ENCODE data around the gene LCLAT1. TPM values are rescaled to one million over a fixed set of nuclear protein-coding genes. Genes with fewer than 3 reads are reported as not detected.

The LCLAT1 gene
- total RNA-seq, 2 donors from 2014 or later: 30.2 to 34.2 TPM

DNA sequence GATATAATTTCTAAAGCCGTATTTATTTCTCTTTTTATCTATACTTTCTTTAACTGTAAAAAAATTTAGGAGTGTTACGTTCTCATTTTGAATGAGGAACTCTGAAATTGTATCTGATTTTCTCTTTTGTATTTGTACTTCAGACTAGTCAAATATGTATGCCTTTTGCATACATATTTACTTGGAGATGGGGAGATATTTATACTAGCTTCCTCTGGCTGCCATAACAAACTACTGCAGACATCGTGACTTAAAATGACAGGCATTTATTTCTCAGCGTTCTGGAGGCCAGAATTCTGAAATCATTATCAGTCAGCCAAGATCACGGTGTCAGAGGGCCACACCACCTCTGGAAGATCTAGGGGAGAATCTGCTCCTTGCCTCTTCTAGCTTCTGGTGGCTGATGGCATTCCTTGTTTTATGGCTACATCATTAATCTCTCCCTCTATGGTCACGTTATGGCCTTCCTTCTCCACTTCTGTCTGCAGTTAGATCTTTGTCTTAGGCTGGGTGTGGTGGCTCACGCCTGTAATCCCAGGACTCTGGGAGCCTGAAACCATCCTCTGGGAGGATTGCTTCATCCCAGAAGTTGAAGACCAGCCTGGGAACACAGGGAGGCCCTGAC is 8.2 kb downstream of the LCLAT1 start:
- no peak overlapping the region for H3K27ac Mint-ChIP-seq
- no peak overlapping the region for H3K9ac ChIP-seq (ENCODE audit: extremely low read depth, low read length, poor library complexity, severe bottlenecking)
- TF ChIP-seq, protein P1, sequence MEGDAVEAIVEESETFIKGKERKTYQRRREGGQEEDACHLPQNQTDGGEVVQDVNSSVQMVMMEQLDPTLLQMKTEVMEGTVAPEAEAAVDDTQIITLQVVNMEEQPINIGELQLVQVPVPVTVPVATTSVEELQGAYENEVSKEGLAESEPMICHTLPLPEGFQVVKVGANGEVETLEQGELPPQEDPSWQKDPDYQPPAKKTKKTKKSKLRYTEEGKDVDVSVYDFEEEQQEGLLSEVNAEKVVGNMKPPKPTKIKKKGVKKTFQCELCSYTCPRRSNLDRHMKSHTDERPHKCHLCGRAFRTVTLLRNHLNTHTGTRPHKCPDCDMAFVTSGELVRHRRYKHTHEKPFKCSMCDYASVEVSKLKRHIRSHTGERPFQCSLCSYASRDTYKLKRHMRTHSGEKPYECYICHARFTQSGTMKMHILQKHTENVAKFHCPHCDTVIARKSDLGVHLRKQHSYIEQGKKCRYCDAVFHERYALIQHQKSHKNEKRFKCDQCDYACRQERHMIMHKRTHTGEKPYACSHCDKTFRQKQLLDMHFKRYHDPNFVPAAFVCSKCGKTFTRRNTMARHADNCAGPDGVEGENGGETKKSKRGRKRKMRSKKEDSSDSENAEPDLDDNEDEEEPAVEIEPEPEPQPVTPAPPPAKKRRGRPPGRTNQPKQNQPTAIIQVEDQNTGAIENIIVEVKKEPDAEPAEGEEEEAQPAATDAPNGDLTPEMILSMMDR (conservative IDR thresholded peaks at IDR 0.05): no peak
- WGBS, 2 experiments (ENCODE audit: insufficient coverage in 1 of 2, insufficient read length in 1 of 2): 81 to 95% methylated on average over 4 to 6 of the region's 7 CpGs
- no peaks in the 10 kb centered on the region for H3K36me3 Mint-ChIP-seq (ENCODE audit: low read depth)
- H3K4me3 Mint-ChIP-seq: no peak overlapping the region
- no peaks in the 10 kb centered on the region for H3K27me3 ChIP-seq (ENCODE audit: control insufficient read depth, insufficient read depth, low read length, poor library complexity, severe bottlenecking)
- H3K4me1 Mint-ChIP-seq: peaks cover 49% of the 10 kb centered on the region
- no peak overlapping the region for H3K27ac ChIP-seq (ENCODE audit: low read depth, low read length)
- H3K27me3 Mint-ChIP-seq (ENCODE audit: insufficient read depth): no peaks in the 10 kb centered on the region
- peaks cover 3% of the 10 kb centered on the region for H3K36me3 ChIP-seq (ENCODE audit: control insufficient read depth, insufficient read depth, low read length)
- no peaks in the 10 kb centered on the region for H3K9me3 ChIP-seq (ENCODE audit: control insufficient read depth, low read length)
- DNase-seq: no peak
- H3K9me3 Mint-ChIP-seq: no peaks in the 10 kb centered on the region
- no peak overlapping the region for H3K4me3 ChIP-seq (ENCODE audit: low read length)
- peaks cover 3% of the 10 kb centered on the region for H3K4me1 ChIP-seq (ENCODE audit: control insufficient read depth, insufficient read depth, low read length)

DNA sequence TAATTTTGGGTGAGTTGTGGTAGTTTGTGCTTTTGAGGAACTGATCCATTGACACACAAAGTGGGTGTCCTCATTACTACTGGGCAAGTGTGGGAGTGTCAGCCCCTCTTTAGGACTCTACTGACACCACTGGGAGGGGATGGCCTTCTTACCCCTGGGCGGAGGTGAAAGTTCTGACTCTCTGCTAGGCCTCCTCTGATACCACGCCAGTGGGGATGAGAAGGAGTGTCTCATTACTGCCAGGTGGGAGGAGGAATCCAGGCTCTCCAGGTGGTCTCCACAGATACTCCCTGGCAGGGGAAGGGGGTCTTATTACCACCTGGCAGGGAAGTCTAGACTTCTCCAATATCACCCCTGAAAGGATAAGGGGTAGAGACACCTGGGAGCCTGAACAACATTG is 9.1 kb downstream of the LCLAT1 start:
- WGBS, 2 experiments (ENCODE audit: insufficient coverage in 1 of 2, insufficient read length in 1 of 2): 91% methylated on average over 2 of the region's 2 CpGs; no CpG with 5 or more reads in 1 of the 2 experiments
- H3K9me3 Mint-ChIP-seq: no peaks in the 10 kb centered on the region
- no peak overlapping the region for H3K27ac ChIP-seq (ENCODE audit: low read depth, low read length)
- H3K4me1 ChIP-seq (ENCODE audit: control insufficient read depth, insufficient read depth, low read length): peaks cover 3% of the 10 kb centered on the region
- H3K4me3 ChIP-seq (ENCODE audit: low read length): no peak overlapping the region
- H3K27me3 ChIP-seq (ENCODE audit: control insufficient read depth, insufficient read depth, low read length, poor library complexity, severe bottlenecking): no peaks in the 10 kb centered on the region
- H3K9ac ChIP-seq (ENCODE audit: extremely low read depth, low read length, poor library complexity, severe bottlenecking): no peak overlapping the region
- no peak for DNase-seq
- H3K4me3 Mint-ChIP-seq: no peak overlapping the region
- H3K4me1 Mint-ChIP-seq: peaks cover 49% of the 10 kb centered on the region
- peaks cover 3% of the 10 kb centered on the region for H3K36me3 ChIP-seq (ENCODE audit: control insufficient read depth, insufficient read depth, low read length)
- peaks cover 3% of the 10 kb centered on the region for H3K36me3 Mint-ChIP-seq (ENCODE audit: low read depth)
- H3K27me3 Mint-ChIP-seq (ENCODE audit: insufficient read depth): no peaks in the 10 kb centered on the region
- TF ChIP-seq, protein P1 (conservative IDR thresholded peaks at IDR 0.05): no peak
- no peak overlapping the region for H3K27ac Mint-ChIP-seq
- no peaks in the 10 kb centered on the region for H3K9me3 ChIP-seq (ENCODE audit: control insufficient read depth, low read length)

DNA sequence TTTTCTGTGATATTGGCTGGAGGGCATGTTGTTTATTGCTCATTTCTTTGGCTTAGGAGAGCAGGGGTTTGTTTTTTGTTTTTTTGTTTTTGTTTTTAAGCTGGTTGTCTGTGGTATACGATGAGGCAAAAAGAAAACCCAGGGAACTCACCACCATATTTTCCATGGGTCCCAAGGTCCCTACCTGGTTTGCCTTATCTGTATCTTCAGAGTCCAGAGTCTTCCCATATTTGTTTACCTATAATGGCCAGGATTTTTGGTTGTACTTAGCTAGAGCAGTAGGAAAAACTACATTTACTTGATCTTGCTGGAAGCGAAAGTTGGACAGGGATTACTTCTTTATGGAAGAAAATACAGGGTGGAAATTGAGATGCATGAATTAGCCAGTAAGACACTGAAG is 9.5 kb downstream of the LCLAT1 start:
- H3K4me3 Mint-ChIP-seq: no peak overlapping the region
- no peak overlapping the region for H3K27ac ChIP-seq (ENCODE audit: low read depth, low read length)
- no peaks in the 10 kb centered on the region for H3K9me3 ChIP-seq (ENCODE audit: control insufficient read depth, low read length)
- no peaks in the 10 kb centered on the region for H3K27me3 Mint-ChIP-seq (ENCODE audit: insufficient read depth)
- TF ChIP-seq, protein P1 (conservative IDR thresholded peaks at IDR 0.05): no peak
- peaks cover 5% of the 10 kb centered on the region for H3K36me3 Mint-ChIP-seq (ENCODE audit: low read depth)
- DNase-seq: no peak
- H3K4me3 ChIP-seq (ENCODE audit: low read length): no peak overlapping the region
- 86 to 92% methylated on average over 1 to 2 of the region's 2 CpGs for WGBS, 2 experiments (ENCODE audit: insufficient coverage in 1 of 2, insufficient read length in 1 of 2)
- peaks cover 3% of the 10 kb centered on the region for H3K36me3 ChIP-seq (ENCODE audit: control insufficient read depth, insufficient read depth, low read length)
- H3K27me3 ChIP-seq (ENCODE audit: control insufficient read depth, insufficient read depth, low read length, poor library complexity, severe bottlenecking): no peaks in the 10 kb centered on the region
- peak overlapping the region; percentile 29 for H3K27ac Mint-ChIP-seq
- H3K4me1 Mint-ChIP-seq: peaks cover 49% of the 10 kb centered on the region
- H3K9ac ChIP-seq (ENCODE audit: extremely low read depth, low read length, poor library complexity, severe bottlenecking): no peak overlapping the region
- no peaks in the 10 kb centered on the region for H3K9me3 Mint-ChIP-seq
- H3K4me1 ChIP-seq (ENCODE audit: control insufficient read depth, insufficient read depth, low read length): peaks cover 3% of the 10 kb centered on the region

Measured in endodermal cell (in vitro differentiated cells).